WERI-Rb-1 (cell line): Measurements from ENCODE around the gene HOXA4.

Source experiments
- DNase-seq: peaks from one replicate; pipeline ENCODE4 v3.0.0-alpha.2; 2020
- H3K27ac ChIP-seq: fragments of 250-450 bp; sonication (Bioruptor Pico); 2 replicates; pipeline ENCODE4 v1.5.1; 2020; ENCODE audit warnings: mild to moderate bottlenecking, moderate library complexity
- H3K27me3 ChIP-seq: fragments of 250-450 bp; sonication (Bioruptor Pico); 2 replicates; pipeline ENCODE4 v1.5.1; 2021; ENCODE audit warnings: mild to moderate bottlenecking, low read depth, moderate library complexity; ENCODE audit not compliant: insufficient read depth, severe bottlenecking
- H3K36me3 ChIP-seq: fragments of 250-450 bp; sonication (Bioruptor Pico); 2 replicates; pipeline ENCODE4 v1.5.1; 2020; ENCODE audit warnings: mild to moderate bottlenecking, moderate library complexity
- H3K4me3 ChIP-seq: 2 replicates; pipeline ENCODE4 v1.5.1; 2011; ENCODE audit warnings: low read depth, mild to moderate bottlenecking, control low read depth, low read length
- H3K9me3 ChIP-seq: fragments of 250-450 bp; sonication (Bioruptor Pico); 2 replicates; pipeline ENCODE4 v1.5.1; 2021; ENCODE audit warnings: mild to moderate bottlenecking, moderate library complexity; ENCODE audit not compliant: severe bottlenecking
- CTCF ChIP-seq: IDR thresholded peaks from 2 replicates; pipeline ENCODE4 v1.5.1; 2011; ENCODE audit warnings: low read depth, mild to moderate bottlenecking, control low read depth, inconsistent platforms, low read length

Gene HOXA4

GRCh38 chr7:27111042-27111750, 19.4 kb downstream of the HOXA4 start:
- no peak for TF ChIP-seq CTCF
- no peak overlapping the region for H3K27ac ChIP-seq
- H3K36me3 ChIP-seq: no peaks in the 10 kb centered on the region
- peaks cover 82% of the 10 kb centered on the region for H3K27me3 ChIP-seq
- H3K4me3 ChIP-seq: no peak overlapping the region
- H3K9me3 ChIP-seq: no peaks in the 10 kb centered on the region
- DNase-seq: no peak

GRCh38 chr7:27110186-27111031, 20.1 kb downstream of the HOXA4 start:
- no peak for DNase-seq
- peaks cover 83% of the 10 kb centered on the region for H3K27me3 ChIP-seq

GRCh38 chr7:27109466-27110185, 20.9 kb downstream of the HOXA4 start:
- no peak for DNase-seq
- Histone ChIP-seq H3K4me3 (no peak overlapping the region), H3K27me3 (peaks cover 84% of the 10 kb centered on the region), H3K27ac (no peak overlapping the region), H3K9me3 (no peaks in the 10 kb centered on the region), H3K36me3 (no peaks in the 10 kb centered on the region)
- TF ChIP-seq CTCF: no peak

More at GRCh38 chr7:27110186-27111031, 20.1 kb downstream of the HOXA4 start:
- TF ChIP-seq CTCF: no peak
- no peak overlapping the region for H3K4me3 ChIP-seq
- no peaks in the 10 kb centered on the region for H3K9me3 ChIP-seq
- no peaks in the 10 kb centered on the region for H3K36me3 ChIP-seq
- H3K27ac ChIP-seq: no peak overlapping the region

GRCh38 chr7:27108390-27109127, 22.0 kb downstream of the HOXA4 start:
- Histone ChIP-seq H3K27ac (no peak overlapping the region), H3K9me3 (no peaks in the 10 kb centered on the region), H3K27me3 (peaks cover 93% of the 10 kb centered on the region), H3K4me3 (no peak overlapping the region), H3K36me3 (no peaks in the 10 kb centered on the region)
- no peak for TF ChIP-seq CTCF
- DNase-seq: peak; percentile 57

GRCh38 chr7:27107391-27108381, 22.9 kb downstream of the HOXA4 start:
- Histone ChIP-seq H3K9me3 (no peaks in the 10 kb centered on the region), H3K4me3 (no peak overlapping the region), H3K27me3 (peaks cover 93% of the 10 kb centered on the region), H3K27ac (peak overlapping the region; percentile 79), H3K36me3 (no peaks in the 10 kb centered on the region)
- DNase-seq: no peak
- no peak for TF ChIP-seq CTCF
